Measurements from ENCODE around the gene SPAAR.

GRCh38 chr9:35905912-35906679 lies 3.2 kb upstream of the SPAAR start, which contains the start of gene HRCT1:
- TF ChIP-seq, protein P1, sequence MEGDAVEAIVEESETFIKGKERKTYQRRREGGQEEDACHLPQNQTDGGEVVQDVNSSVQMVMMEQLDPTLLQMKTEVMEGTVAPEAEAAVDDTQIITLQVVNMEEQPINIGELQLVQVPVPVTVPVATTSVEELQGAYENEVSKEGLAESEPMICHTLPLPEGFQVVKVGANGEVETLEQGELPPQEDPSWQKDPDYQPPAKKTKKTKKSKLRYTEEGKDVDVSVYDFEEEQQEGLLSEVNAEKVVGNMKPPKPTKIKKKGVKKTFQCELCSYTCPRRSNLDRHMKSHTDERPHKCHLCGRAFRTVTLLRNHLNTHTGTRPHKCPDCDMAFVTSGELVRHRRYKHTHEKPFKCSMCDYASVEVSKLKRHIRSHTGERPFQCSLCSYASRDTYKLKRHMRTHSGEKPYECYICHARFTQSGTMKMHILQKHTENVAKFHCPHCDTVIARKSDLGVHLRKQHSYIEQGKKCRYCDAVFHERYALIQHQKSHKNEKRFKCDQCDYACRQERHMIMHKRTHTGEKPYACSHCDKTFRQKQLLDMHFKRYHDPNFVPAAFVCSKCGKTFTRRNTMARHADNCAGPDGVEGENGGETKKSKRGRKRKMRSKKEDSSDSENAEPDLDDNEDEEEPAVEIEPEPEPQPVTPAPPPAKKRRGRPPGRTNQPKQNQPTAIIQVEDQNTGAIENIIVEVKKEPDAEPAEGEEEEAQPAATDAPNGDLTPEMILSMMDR (IDR thresholded peaks at IDR 0.05; ENCODE audit: low read length) = no peak
- no peak for TF ChIP-seq EZH2 (IDR thresholded peaks at IDR 0.05; ENCODE audit: borderline replicate concordance, low read length)
